ENCODE data around the gene INSYN2B. TPM values are rescaled to one million over a fixed set of nuclear protein-coding genes. Genes with fewer than 3 reads are reported as not detected.

INSYN2B gene
- total and polyA plus RNA-seq, 7 donors, result under 0.01 to 0.27 (median 0.10) TPM; not detected in 3

- WGBS, 2 donors, result 42 to 96% methylated on average over 1 of the region's 1 CpG
Observed at GRCh38 chr5:169851321-169851850, 128.9 kb downstream of the INSYN2B start.

GRCh38 chr5:169850409-169850808 lies 129.9 kb downstream of the INSYN2B start:
- Histone ChIP-seq H3K27ac (no peak overlapping the region), H3K4me1 (no peaks in the 10 kb centered on the region), H3K27me3 (no peaks in the 10 kb centered on the region), H3K4me3 (no peak overlapping the region), H3K36me3 (no peaks in the 10 kb centered on the region), H3K9me3 (peaks cover 0 to 5% (median 4%) of the 10 kb centered on the region in 4 donors)
- whole genome bisulfite sequencing, 2 donors, result 96 to 98% methylated on average over 2 of the region's 2 CpGs
- no peak for DNase-seq
- intact Hi-C loops (cut with DNase I), result no loop called here
- no peak for TF ChIP-seq CTCF (IDR thresholded peaks at IDR 0.05)
- no peak for TF ChIP-seq POLR2A (IDR thresholded peaks at IDR 0.05)
- no peak for TF ChIP-seq POLR2AphosphoS5 (IDR thresholded peaks at IDR 0.05)

More at GRCh38 chr5:169851321-169851850, 128.9 kb downstream of the INSYN2B start:
- no peak for TF ChIP-seq POLR2A (IDR thresholded peaks at IDR 0.05)
- TF ChIP-seq EP300 (IDR thresholded peaks at IDR 0.05), result no peak
- no peak for TF ChIP-seq POLR2AphosphoS5 (IDR thresholded peaks at IDR 0.05)
- TF ChIP-seq CTCF (IDR thresholded peaks at IDR 0.05), result no peak
- Histone ChIP-seq H3K9me3 (peaks cover 0 to 5% (median 4%) of the 10 kb centered on the region in 4 donors), H3K27ac (no peak overlapping the region), H3K4me1 (no peaks in the 10 kb centered on the region), H3K4me3 (no peak overlapping the region), H3K36me3 (no peaks in the 10 kb centered on the region), H3K27me3 (no peaks in the 10 kb centered on the region)
- intact Hi-C loops (cut with DNase I), result no loop called here
- no peak for DNase-seq

GRCh38 chr5:169848792-169849191 lies 131.5 kb downstream of the INSYN2B start:
- peaks cover 0 to 5% (median 4%) of the 10 kb centered on the region in 4 donors for H3K9me3 ChIP-seq
- H3K4me3 ChIP-seq, result no peak overlapping the region
- no peak for DNase-seq
- no peaks in the 10 kb centered on the region for H3K27me3 ChIP-seq
- no peaks in the 10 kb centered on the region for H3K4me1 ChIP-seq
- intact Hi-C loops (cut with DNase I), result no loop called here
- no peak overlapping the region for H3K27ac ChIP-seq
- no peaks in the 10 kb centered on the region for H3K36me3 ChIP-seq
- TF ChIP-seq POLR2A (IDR thresholded peaks at IDR 0.05), result no peak
- TF ChIP-seq CTCF (IDR thresholded peaks at IDR 0.05), result no peak
- no peak for TF ChIP-seq POLR2AphosphoS5 (IDR thresholded peaks at IDR 0.05)
- TF ChIP-seq EP300 (IDR thresholded peaks at IDR 0.05), result no peak
- 54 to 85% methylated on average over 2 of the region's 2 CpGs for WGBS, 2 donors

- no peak for DNase-seq
- Histone ChIP-seq H3K4me3 (no peak overlapping the region), H3K27me3 (no peaks in the 10 kb centered on the region), H3K9me3 (peaks cover 0 to 5% (median 4%) of the 10 kb centered on the region in 4 donors), H3K4me1 (no peaks in the 10 kb centered on the region), H3K36me3 (no peaks in the 10 kb centered on the region), H3K27ac (no peak overlapping the region)
- intact Hi-C loops (cut with DNase I), result no loop called here
- TF ChIP-seq CTCF (IDR thresholded peaks at IDR 0.05) (no peak), POLR2AphosphoS5 (IDR thresholded peaks at IDR 0.05) (no peak), POLR2A (IDR thresholded peaks at IDR 0.05) (no peak), EP300 (IDR thresholded peaks at IDR 0.05) (no peak)
- 69 to 91% methylated on average over 3 of the region's 3 CpGs for WGBS, 2 donors
Observed at GRCh38 chr5:169848271-169848670, 132.0 kb downstream of the INSYN2B start.

GRCh38 chr5:169847519-169847918 lies 132.8 kb downstream of the INSYN2B start:
- H3K36me3 ChIP-seq, result no peaks in the 10 kb centered on the region
- WGBS, 2 donors, result 82 to 85% methylated on average over 1 of the region's 1 CpG
- no peaks in the 10 kb centered on the region for H3K4me1 ChIP-seq
- TF ChIP-seq POLR2A (IDR thresholded peaks at IDR 0.05), result no peak
- TF ChIP-seq POLR2AphosphoS5 (IDR thresholded peaks at IDR 0.05), result no peak
- TF ChIP-seq CTCF (IDR thresholded peaks at IDR 0.05), result no peak
- no peak for TF ChIP-seq EP300 (IDR thresholded peaks at IDR 0.05)
- intact Hi-C loops (cut with DNase I), result no loop called here
- no peak overlapping the region for H3K4me3 ChIP-seq
- no peak for DNase-seq
- no peaks in the 10 kb centered on the region for H3K27me3 ChIP-seq
- H3K9me3 ChIP-seq, result peaks cover 0 to 5% (median 4%) of the 10 kb centered on the region in 4 donors
- H3K27ac ChIP-seq, result no peak overlapping the region
